ENCODE measurements around the gene RGS6. TPM values are rescaled to one million over a fixed set of nuclear protein-coding genes. Genes with fewer than 3 reads are reported as not detected.

The RGS6 gene
- total and polyA plus RNA-seq, 2 donors (not counting 1 experiment from before 2014, with no cell fraction given): not detected

- DNase-seq (ENCODE audit: low read depth in 2 of 2): no peak
- no peaks in the 10 kb centered on the region for H3K4me1 ChIP-seq (ENCODE audit: control insufficient read depth, extremely low read depth, insufficient read depth, low read length)
- H3K4me3 ChIP-seq (replicated peaks in 1 of 4; ENCODE audit: control extremely low read depth in 1 of 4, insufficient read depth in 1 of 4, low read depth in 3 of 4, low read length in 4 of 4): no peak overlapping the region
- H3K27ac ChIP-seq (ENCODE audit: insufficient read depth, low read length): no peak overlapping the region
- TF ChIP-seq EZH2 (IDR thresholded peaks at IDR 0.05; ENCODE audit: low read length, missing control alignments): no peak
- TF ChIP-seq, protein P1, sequence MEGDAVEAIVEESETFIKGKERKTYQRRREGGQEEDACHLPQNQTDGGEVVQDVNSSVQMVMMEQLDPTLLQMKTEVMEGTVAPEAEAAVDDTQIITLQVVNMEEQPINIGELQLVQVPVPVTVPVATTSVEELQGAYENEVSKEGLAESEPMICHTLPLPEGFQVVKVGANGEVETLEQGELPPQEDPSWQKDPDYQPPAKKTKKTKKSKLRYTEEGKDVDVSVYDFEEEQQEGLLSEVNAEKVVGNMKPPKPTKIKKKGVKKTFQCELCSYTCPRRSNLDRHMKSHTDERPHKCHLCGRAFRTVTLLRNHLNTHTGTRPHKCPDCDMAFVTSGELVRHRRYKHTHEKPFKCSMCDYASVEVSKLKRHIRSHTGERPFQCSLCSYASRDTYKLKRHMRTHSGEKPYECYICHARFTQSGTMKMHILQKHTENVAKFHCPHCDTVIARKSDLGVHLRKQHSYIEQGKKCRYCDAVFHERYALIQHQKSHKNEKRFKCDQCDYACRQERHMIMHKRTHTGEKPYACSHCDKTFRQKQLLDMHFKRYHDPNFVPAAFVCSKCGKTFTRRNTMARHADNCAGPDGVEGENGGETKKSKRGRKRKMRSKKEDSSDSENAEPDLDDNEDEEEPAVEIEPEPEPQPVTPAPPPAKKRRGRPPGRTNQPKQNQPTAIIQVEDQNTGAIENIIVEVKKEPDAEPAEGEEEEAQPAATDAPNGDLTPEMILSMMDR (conservative IDR thresholded peaks at IDR 0.05 in 1 of 2, IDR thresholded peaks at IDR 0.05 in 1 of 2; ENCODE audit: low read depth in 1 of 2, low read length in 2 of 2): no peak
- no peak overlapping the region for H3K4me2 ChIP-seq (ENCODE audit: extremely low read depth, insufficient read depth, low read length)
- peaks cover 2% of the 10 kb centered on the region for H3K27me3 ChIP-seq (ENCODE audit: control insufficient read depth, insufficient read depth, low read length)
- no peaks in the 10 kb centered on the region for H3K36me3 ChIP-seq (ENCODE audit: control insufficient read depth, insufficient read depth, low read length)
- H4K20me1 ChIP-seq (ENCODE audit: control insufficient read depth, extremely low read depth, insufficient read depth, low read length): no peaks in the 10 kb centered on the region
- H3K79me2 ChIP-seq (ENCODE audit: control insufficient read depth, insufficient read depth, low read length): no peaks in the 10 kb centered on the region
- no peak overlapping the region for H3K9ac ChIP-seq (ENCODE audit: insufficient read depth, low read length)
- H3K9me3 ChIP-seq (ENCODE audit: control insufficient read depth, insufficient read depth, low read depth, low read length): no peaks in the 10 kb centered on the region
- H2AFZ ChIP-seq (ENCODE audit: low read length): no peak overlapping the region
Observed at GRCh38 chr14:72430457-72430856, 498.2 kb downstream of the RGS6 start.

DNA sequence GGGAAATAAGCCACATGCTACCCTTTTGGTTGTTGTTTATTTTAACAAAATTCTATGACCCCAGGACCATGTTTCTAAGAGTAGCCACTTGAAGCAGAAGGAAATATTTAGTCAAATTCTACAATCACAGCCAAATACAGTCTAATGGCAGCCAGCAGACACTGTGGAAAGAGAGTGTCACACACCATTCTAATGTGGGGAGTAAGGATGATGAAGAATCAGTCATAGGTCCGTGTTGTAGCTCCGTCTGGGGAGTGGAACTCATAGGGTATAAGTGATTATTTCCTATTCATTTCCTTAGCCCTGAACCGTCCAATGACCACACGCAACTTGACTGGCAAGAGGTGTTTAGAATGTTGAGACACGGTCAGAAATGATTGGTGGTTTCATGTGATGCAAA, 500.5 kb downstream of the RGS6 start:
- Histone ChIP-seq H3K9ac (ENCODE audit: insufficient read depth, low read length) (no peak overlapping the region), H3K79me2 (ENCODE audit: control insufficient read depth, insufficient read depth, low read length) (no peaks in the 10 kb centered on the region), H3K27ac (ENCODE audit: insufficient read depth, low read length) (no peak overlapping the region), H3K36me3 (ENCODE audit: control insufficient read depth, insufficient read depth, low read length) (no peaks in the 10 kb centered on the region), H2AFZ (ENCODE audit: low read length) (no peak overlapping the region), H3K9me3 (ENCODE audit: control insufficient read depth, insufficient read depth, low read depth, low read length) (no peaks in the 10 kb centered on the region), H3K4me3 (replicated peaks in 1 of 4; ENCODE audit: control extremely low read depth in 1 of 4, insufficient read depth in 1 of 4, low read depth in 3 of 4, low read length in 4 of 4) (no peak overlapping the region), H4K20me1 (ENCODE audit: control insufficient read depth, extremely low read depth, insufficient read depth, low read length) (no peaks in the 10 kb centered on the region), H3K4me2 (ENCODE audit: extremely low read depth, insufficient read depth, low read length) (no peak overlapping the region), H3K27me3 (ENCODE audit: control insufficient read depth, insufficient read depth, low read length) (peaks cover 6% of the 10 kb centered on the region), H3K4me1 (ENCODE audit: control insufficient read depth, extremely low read depth, insufficient read depth, low read length) (no peaks in the 10 kb centered on the region)
- TF ChIP-seq, protein P1 (conservative IDR thresholded peaks at IDR 0.05 in 1 of 2, IDR thresholded peaks at IDR 0.05 in 1 of 2; ENCODE audit: low read depth in 1 of 2, low read length in 2 of 2): no peak
- no peak for TF ChIP-seq EZH2 (IDR thresholded peaks at IDR 0.05; ENCODE audit: low read length, missing control alignments)
- no peak for DNase-seq (ENCODE audit: low read depth in 2 of 2)

DNA sequence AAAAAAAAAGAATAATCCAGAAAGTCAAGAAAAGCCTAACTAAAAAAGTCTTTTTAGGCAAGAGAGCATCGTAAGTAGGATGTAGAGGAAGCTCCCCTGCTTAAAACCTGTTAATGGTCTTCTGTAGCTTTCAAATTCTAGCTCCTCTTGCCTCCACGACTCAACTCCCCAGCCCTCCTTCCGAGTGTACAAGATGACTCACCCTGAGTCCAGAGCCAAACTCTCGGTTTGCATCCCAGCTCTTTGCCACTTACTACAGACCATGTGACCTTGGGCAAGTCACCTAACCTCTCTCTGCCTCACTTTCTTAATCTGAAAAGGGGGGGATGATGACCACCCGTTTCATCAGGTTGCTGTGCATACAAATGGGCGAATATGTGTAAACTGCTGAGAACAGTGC, 501.3 kb downstream of the RGS6 start:
- H3K27me3 ChIP-seq (ENCODE audit: control insufficient read depth, insufficient read depth, low read length): peaks cover 4% of the 10 kb centered on the region
- TF ChIP-seq, protein P1 (conservative IDR thresholded peaks at IDR 0.05 in 1 of 2, IDR thresholded peaks at IDR 0.05 in 1 of 2; ENCODE audit: low read depth in 1 of 2, low read length in 2 of 2): no peak
- no peak for TF ChIP-seq EZH2 (IDR thresholded peaks at IDR 0.05; ENCODE audit: low read length, missing control alignments)
- no peaks in the 10 kb centered on the region for H3K9me3 ChIP-seq (ENCODE audit: control insufficient read depth, insufficient read depth, low read depth, low read length)
- H3K36me3 ChIP-seq (ENCODE audit: control insufficient read depth, insufficient read depth, low read length): no peaks in the 10 kb centered on the region
- DNase-seq (ENCODE audit: low read depth in 2 of 2): peak; percentile 34 to 61
- H3K4me1 ChIP-seq (ENCODE audit: control insufficient read depth, extremely low read depth, insufficient read depth, low read length): no peaks in the 10 kb centered on the region
- H4K20me1 ChIP-seq (ENCODE audit: control insufficient read depth, extremely low read depth, insufficient read depth, low read length): no peaks in the 10 kb centered on the region
- no peak overlapping the region for H2AFZ ChIP-seq (ENCODE audit: low read length)
- H3K4me2 ChIP-seq (ENCODE audit: extremely low read depth, insufficient read depth, low read length): no peak overlapping the region
- no peak overlapping the region for H3K9ac ChIP-seq (ENCODE audit: insufficient read depth, low read length)
- no peak overlapping the region for H3K27ac ChIP-seq (ENCODE audit: insufficient read depth, low read length)
- no peak overlapping the region for H3K4me3 ChIP-seq (replicated peaks in 1 of 4; ENCODE audit: control extremely low read depth in 1 of 4, insufficient read depth in 1 of 4, low read depth in 3 of 4, low read length in 4 of 4)
- H3K79me2 ChIP-seq (ENCODE audit: control insufficient read depth, insufficient read depth, low read length): no peaks in the 10 kb centered on the region

All from fibroblast of lung (primary cell).